Measurements from ENCODE around the gene PER3.

GRCh38 chr1:7768583-7768982 lies 15.5 kb upstream of the PER3 start:
- TF ChIP-seq POLR2A (IDR thresholded peaks at IDR 0.05) = no peak
- TF ChIP-seq, protein P1, sequence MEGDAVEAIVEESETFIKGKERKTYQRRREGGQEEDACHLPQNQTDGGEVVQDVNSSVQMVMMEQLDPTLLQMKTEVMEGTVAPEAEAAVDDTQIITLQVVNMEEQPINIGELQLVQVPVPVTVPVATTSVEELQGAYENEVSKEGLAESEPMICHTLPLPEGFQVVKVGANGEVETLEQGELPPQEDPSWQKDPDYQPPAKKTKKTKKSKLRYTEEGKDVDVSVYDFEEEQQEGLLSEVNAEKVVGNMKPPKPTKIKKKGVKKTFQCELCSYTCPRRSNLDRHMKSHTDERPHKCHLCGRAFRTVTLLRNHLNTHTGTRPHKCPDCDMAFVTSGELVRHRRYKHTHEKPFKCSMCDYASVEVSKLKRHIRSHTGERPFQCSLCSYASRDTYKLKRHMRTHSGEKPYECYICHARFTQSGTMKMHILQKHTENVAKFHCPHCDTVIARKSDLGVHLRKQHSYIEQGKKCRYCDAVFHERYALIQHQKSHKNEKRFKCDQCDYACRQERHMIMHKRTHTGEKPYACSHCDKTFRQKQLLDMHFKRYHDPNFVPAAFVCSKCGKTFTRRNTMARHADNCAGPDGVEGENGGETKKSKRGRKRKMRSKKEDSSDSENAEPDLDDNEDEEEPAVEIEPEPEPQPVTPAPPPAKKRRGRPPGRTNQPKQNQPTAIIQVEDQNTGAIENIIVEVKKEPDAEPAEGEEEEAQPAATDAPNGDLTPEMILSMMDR (IDR thresholded peaks at IDR 0.05) = no peak

Data from esophagus squamous epithelium (tissue), 4 donors.